ENCODE measurements around the gene GPR18.

The GPR18 gene

DNA sequence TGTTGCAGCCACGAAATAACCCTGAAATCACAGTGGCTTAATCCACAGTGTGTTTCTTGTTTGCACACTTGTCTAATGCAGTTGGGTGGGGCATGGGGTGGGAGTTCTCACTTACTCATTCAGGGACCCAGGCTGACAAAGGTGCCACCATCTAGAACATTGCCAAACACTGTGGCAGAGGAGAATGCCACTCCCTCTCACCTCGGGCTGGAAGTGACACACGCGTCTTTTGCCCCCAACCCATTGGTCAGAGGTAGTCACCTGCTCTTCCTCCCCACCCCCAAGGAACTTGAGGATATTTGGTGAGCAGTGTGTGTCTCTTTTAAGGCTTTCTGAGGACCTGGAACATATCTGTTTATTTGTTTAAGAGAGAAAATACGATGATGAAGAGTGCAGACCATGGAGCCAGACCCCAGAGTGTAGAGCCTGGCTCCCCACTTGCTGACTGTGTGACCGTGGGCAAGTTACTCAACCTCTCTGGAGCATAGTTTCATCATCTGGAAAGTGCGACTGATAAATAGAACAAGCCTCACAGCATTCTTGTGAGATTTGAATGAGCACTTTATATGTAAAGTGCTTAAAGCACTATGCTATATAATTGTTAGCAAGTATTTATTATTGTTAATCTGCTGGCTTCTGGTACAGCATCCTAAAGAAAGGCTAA lies 31.6 kb upstream of the GPR18 start:
- DNase-seq: no peak

DNA sequence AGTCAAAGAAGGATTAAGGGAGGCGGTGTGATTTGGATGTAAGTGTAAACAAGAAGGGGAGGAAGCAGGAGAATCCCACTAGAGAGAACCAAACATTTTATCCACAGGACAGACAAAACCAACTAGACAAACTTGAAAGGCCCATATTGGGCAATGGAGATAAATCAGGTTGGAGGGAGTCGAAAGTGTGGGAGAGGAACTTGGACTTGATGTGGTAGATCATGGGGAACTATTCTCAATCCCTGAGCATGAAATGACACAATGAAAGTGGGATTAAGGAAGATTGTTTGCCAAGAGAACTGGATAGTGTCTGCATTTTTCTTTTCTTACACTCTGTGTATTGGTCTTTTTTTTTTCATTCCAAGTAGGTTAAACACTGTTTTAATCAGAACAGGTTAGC lies 31.1 kb upstream of the GPR18 start:
- DNase-seq: no peak

GRCh38 chr13:99288089-99288488 lies 29.9 kb upstream of the GPR18 start:
- DNase-seq: peak; percentile 69

GRCh38 chr13:99287551-99287950 lies 29.4 kb upstream of the GPR18 start:
- DNase-seq: no peak

GRCh38 chr13:99285432-99286182 lies 27.4 kb upstream of the GPR18 start:
- no peak for DNase-seq

GRCh38 chr13:99282264-99283231 lies 24.4 kb upstream of the GPR18 start:
- DNase-seq: no peak

DNA sequence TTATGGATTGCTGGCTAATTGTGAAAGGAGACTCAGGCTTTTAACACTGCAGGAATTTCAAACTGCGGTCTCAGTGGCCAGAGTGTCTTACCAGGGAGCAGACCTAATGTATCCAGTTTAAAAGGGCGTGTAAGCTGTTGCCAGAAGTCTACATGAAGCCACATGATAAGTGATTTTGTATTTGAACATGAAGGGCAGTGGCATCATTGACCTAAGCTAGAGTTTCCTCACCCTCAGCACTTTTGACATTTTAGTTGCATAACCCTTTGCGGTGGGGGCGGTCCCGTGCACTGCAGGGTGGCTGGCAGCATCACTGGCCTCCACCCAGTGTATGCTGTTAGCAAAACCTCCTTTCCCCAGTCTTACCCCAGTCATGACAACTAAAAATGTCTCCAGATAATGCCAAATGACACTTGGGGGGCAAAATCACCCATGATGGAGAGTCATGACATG lies 23.7 kb upstream of the GPR18 start:
- DNase-seq: no peak

GRCh38 chr13:99280166-99280565 lies 22.0 kb upstream of the GPR18 start:
- no peak for DNase-seq

- DNase-seq: no peak
Observed at GRCh38 chr13:99279637-99280036, 21.5 kb upstream of the GPR18 start.

- no peak for DNase-seq
Observed at GRCh38 chr13:99278843-99279242, 20.7 kb upstream of the GPR18 start.

DNA sequence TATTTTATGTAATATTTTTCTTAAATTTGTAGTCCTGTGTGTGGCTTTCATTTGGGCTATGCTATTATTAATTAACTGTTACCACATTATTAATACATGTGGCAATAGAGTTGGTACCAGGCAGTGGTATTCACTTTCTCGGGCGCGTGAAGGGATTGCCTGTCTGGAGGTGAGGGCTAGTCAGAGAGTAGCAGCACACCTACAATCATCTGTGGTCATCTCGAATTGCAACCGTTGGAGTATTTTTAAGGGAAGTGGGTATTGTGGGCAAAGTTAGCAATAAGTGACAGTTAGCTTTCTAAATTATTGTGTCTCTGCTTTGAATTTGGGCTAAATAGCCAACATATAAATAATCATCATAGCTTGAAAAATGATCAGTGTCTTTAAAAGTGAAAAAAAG lies 20.0 kb upstream of the GPR18 start:
- no peak for DNase-seq

GRCh38 chr13:99277629-99278028 lies 19.4 kb upstream of the GPR18 start:
- DNase-seq: no peak

- no peak for DNase-seq
Observed at GRCh38 chr13:99276706-99277105, 18.5 kb upstream of the GPR18 start.

DNA sequence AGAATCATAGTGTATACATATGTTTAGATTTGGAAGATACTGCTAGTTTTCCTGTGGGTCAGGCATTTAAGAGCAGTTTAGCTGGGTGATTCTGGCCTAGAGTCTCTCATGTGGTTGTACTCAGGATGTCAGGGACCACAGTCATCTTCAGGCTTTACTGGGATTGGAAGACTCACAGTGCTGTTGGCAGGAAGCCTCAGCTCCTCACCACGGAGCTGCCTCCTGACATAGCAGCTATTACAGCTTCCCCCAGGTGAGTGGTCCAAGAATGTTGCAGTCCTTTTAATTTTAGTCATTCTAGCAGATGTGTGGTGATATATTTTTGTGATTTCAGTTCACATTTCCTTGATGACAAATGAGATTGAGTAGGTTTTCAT lies 16.9 kb upstream of the GPR18 start:
- DNase-seq: no peak

- no peak for DNase-seq
Observed at GRCh38 chr13:99273128-99273527, 14.9 kb upstream of the GPR18 start.

- DNase-seq: no peak
Observed at GRCh38 chr13:99272481-99272880, 14.3 kb upstream of the GPR18 start.

DNA sequence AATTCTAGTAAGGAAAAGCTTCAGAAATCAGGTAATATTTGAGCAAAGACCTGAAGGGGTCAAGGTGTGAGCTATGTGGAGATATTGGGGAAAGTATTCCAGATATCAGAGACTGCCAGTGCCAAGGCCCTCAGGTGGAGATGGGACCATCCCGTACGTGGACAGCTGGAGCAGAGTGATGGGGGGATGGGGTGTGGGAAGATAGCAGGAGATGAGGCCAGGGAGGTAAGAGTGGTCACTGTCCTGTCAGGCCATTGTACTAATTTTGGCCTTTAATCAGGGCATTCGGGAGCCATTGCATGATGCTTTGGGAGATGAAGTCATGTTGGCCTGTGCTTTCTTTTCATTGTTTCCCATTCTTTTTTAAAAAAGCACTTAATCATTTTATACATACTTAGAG lies 13.1 kb upstream of the GPR18 start:
- no peak for DNase-seq

DNA sequence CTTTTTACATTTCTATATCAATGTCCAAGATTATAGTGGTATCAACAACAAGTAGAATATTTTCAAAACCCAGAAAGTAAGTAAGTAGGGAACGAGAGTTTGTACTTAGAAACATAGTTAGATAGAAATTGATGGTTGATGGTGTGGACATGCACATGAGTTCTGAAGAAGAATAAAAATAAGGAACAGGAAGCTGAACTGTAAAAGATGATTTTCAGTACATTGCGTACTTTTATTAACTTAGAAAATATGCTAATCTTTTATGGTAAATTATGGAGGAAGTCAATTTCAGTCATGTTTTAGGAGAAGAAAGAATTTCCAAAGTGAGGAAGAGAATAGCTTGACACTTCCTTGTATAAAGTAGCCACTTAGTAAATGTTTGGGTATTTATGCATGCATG lies 12.3 kb upstream of the GPR18 start:
- no peak for DNase-seq

DNA sequence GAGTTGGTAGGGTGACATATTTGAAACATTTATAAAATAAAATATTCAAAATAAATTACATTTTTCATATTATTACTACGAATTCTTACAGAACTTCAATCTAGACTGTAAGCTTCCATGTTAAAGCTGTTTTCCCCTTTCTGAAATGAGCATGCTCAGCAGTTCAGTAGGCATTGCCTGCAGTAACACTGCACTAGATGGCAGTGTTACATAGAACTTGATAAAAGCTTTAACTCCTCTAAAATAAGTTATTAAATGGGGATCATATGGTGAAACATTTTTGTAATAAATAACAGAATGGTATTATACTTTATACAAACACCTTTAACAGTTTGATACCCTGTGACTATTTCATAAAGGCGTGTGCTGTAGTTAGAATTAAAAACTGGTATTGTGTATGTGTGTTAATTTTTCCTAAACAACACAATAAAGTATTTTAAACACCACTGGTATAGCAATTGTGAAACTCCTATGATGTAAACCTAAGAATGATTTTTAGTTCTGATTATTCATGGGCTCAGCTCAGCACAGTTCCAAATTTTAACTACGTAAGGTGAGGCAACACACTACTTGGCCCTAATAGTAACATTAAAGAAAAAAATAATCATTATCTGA lies 11.6 kb upstream of the GPR18 start:
- DNase-seq: peak; percentile 34

- no peak for DNase-seq
Observed at GRCh38 chr13:99268822-99269221, 10.6 kb upstream of the GPR18 start.

DNA sequence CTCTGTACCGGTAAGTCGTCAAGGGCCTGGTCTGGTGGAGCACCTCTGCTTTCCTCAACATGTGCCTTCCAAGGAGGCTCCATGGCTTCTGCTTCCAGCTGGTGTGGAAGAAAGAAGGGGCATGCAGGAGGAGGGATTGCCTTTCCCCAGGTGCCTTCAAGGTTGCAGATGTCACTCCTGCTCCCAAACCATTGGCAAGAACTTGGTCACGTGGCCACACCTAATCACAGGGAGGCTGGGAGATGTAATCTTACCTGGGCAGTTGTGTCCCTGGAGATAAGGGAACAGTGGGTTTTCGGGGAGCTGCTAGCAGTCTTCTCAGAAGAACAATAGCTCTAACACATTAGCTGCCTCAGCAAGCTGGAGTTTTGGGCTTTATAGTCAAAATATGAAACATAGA lies 9.7 kb upstream of the GPR18 start:
- DNase-seq: no peak

GRCh38 chr13:99266827-99267226 lies 8.6 kb upstream of the GPR18 start:
- DNase-seq: no peak

GRCh38 chr13:99265821-99266426 lies 7.7 kb upstream of the GPR18 start:
- DNase-seq: peak; percentile 72

Data from NCI-H1092 treated with DMSO at 0.1 percent for 48 hours (cell line).